SH-SY5Y (cell line): Measurements from ENCODE around the gene UCN2.

Source experiments
- GATA2 ChIP-seq: IDR thresholded peaks from 2 replicates; pipeline ENCODE4 v1.6.1; 2011; ENCODE audit warnings: mild to moderate bottlenecking, low read depth, low read length
- GATA3 ChIP-seq: IDR thresholded peaks from 2 replicates; pipeline ENCODE4 v1.6.1; 2011; ENCODE audit warnings: low read depth, mild to moderate bottlenecking, low read length, moderate library complexity

GRCh38 chr3:48518069-48518468 is 45.5 kb downstream of the UCN2 start:
- TF ChIP-seq GATA3 (no peak), GATA2 (no peak)
